Upper lobe of right lung (tissue), 1 donor: ENCODE data around the gene JPT2. TPM values are rescaled to one million over a fixed set of nuclear protein-coding genes. Genes with fewer than 3 reads are reported as not detected.

ENCODE experiments used
- ATAC-seq: fragments of 200-7000 bp; cut with Tn5 transposase; one replicate; pipeline ENCODE4 v1.9.1; 2020; ENCODE audit warnings: mild to moderate bottlenecking, moderate library complexity
- DNase-seq: peaks from one replicate; pipeline ENCODE4 v3.0.0-alpha.2; 2020
- H3K27ac ChIP-seq: fragments of 200-600 bp; one replicate; pipeline ENCODE4 v1.8.0; 2022
- H3K27me3 ChIP-seq: fragments of 200-600 bp; one replicate; pipeline ENCODE4 v1.8.0; 2022; ENCODE audit warnings: mild to moderate bottlenecking
- H3K36me3 ChIP-seq: fragments of 200-600 bp; one replicate; pipeline ENCODE4 v1.8.0; 2022
- H3K4me1 ChIP-seq: fragments of 200-600 bp; one replicate; pipeline ENCODE4 v1.8.0; 2022
- H3K4me3 ChIP-seq: fragments of 200-600 bp; one replicate; pipeline ENCODE4 v1.8.0; 2022; ENCODE audit warnings: mild to moderate bottlenecking
- H3K9me3 ChIP-seq: fragments of 200-600 bp; one replicate; pipeline ENCODE4 v1.8.0; 2022
- intact Hi-C: fragments of 100-400 bp; cut with DNase I; formaldehyde crosslinking; loops from one replicate; pipeline ENCODE4 v1.11.0; 2022
- total RNA-seq: library from RNA; stranded (reverse); fragmentation: NEBNext Ultra II Directional; extraction: Animal tissue kit (Norgen Biotek cat#: 25700); gene quantifications from one replicate; pipeline ENCODE4 v1.2.1, GENCODE V29; 2021
- TF ChIP-seq, protein P1 (sequence below): fragments of 200-600 bp; IDR thresholded peaks from one replicate; pipeline ENCODE4 v1.8.0; 2022; ENCODE audit warnings: antibody characterized with exemption
- donor health status: DM: no; HTN: yes; CAD: no; lungs with severe emphysema.

JPT2 gene
- total RNA-seq, 1 donor from 2014 or later, result 44.8 TPM

DNA sequence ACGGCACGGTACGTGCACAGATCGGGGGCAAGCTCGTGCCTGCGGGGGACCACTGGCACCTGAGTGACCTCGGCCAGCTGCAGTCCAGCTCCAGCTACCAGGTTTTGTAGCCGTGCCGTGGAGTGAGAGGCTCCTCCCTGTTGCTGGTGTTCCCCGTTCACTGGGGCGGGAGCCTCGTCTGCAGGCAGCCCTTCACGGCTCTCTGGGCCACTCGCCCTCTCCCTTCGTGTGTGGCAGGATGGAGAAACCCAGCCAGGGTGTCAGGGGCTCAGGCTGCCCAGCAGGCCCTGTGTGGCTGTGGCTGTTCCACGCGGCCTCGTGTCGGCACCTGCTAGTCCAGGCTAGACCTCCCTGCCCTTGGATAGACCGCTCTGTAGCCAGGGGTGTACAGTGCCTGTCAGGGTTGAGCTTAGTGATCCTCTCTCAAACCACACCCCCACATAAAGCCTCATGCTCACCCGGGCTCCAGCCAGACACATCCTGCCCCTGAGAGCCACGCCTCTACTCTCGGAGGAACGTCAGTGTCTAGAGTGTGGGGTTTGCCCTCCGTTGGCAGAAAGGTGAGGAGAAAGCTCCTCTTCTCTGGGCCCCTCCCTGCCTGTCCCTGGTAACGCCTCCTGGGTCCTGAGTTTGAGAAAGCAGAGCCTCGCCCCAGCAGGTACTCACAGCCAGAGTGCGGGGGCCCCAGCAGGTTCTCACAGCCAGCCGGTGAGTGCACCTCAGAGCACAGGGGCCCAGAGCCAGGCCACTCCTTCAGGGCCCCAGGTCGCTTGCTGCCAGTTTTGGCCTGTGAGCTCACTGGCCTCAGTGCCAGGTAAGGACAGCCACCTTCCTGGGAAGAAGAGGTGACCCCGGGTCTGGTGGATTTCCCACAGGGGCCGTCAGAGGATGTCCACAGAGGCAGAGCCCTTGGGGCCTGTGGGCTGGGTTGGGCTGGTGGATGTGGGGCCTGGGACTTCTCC lies 65.6 kb downstream of the JPT2 start:
- Histone ChIP-seq H3K9me3 (no peaks in the 10 kb centered on the region), H3K27me3 (no peaks in the 10 kb centered on the region), H3K4me1 (no peaks in the 10 kb centered on the region), H3K4me3 (no peak overlapping the region), H3K36me3 (peaks cover 53% of the 10 kb centered on the region), H3K27ac (no peak overlapping the region)
- no peak for ATAC-seq
- DNase-seq, result no peak
- TF ChIP-seq, protein P1, sequence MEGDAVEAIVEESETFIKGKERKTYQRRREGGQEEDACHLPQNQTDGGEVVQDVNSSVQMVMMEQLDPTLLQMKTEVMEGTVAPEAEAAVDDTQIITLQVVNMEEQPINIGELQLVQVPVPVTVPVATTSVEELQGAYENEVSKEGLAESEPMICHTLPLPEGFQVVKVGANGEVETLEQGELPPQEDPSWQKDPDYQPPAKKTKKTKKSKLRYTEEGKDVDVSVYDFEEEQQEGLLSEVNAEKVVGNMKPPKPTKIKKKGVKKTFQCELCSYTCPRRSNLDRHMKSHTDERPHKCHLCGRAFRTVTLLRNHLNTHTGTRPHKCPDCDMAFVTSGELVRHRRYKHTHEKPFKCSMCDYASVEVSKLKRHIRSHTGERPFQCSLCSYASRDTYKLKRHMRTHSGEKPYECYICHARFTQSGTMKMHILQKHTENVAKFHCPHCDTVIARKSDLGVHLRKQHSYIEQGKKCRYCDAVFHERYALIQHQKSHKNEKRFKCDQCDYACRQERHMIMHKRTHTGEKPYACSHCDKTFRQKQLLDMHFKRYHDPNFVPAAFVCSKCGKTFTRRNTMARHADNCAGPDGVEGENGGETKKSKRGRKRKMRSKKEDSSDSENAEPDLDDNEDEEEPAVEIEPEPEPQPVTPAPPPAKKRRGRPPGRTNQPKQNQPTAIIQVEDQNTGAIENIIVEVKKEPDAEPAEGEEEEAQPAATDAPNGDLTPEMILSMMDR, result no peak
- intact Hi-C loops, result no loop called here

GRCh38 chr16:1744338-1744840 lies 66.3 kb downstream of the JPT2 start:
- ATAC-seq (no peak), DNase-seq (no peak)
- no peaks in the 10 kb centered on the region for H3K27me3 ChIP-seq
- H3K27ac ChIP-seq, result no peak overlapping the region
- H3K9me3 ChIP-seq, result no peaks in the 10 kb centered on the region
- TF ChIP-seq, protein P1, result no peak
- peaks cover 60% of the 10 kb centered on the region for H3K36me3 ChIP-seq
- H3K4me3 ChIP-seq, result no peak overlapping the region
- intact Hi-C loops, result no loop called here
- H3K4me1 ChIP-seq, result no peaks in the 10 kb centered on the region

GRCh38 chr16:1745181-1745899 lies 67.3 kb downstream of the JPT2 start:
- DNase-seq (no peak), ATAC-seq (no peak)
- H3K27me3 ChIP-seq, result no peaks in the 10 kb centered on the region
- TF ChIP-seq, protein P1, result no peak
- H3K4me1 ChIP-seq, result no peaks in the 10 kb centered on the region
- no peak overlapping the region for H3K27ac ChIP-seq
- H3K4me3 ChIP-seq, result no peak overlapping the region
- H3K36me3 ChIP-seq, result peaks cover 63% of the 10 kb centered on the region
- H3K9me3 ChIP-seq, result no peaks in the 10 kb centered on the region
- intact Hi-C loops, result no loop called here

DNA sequence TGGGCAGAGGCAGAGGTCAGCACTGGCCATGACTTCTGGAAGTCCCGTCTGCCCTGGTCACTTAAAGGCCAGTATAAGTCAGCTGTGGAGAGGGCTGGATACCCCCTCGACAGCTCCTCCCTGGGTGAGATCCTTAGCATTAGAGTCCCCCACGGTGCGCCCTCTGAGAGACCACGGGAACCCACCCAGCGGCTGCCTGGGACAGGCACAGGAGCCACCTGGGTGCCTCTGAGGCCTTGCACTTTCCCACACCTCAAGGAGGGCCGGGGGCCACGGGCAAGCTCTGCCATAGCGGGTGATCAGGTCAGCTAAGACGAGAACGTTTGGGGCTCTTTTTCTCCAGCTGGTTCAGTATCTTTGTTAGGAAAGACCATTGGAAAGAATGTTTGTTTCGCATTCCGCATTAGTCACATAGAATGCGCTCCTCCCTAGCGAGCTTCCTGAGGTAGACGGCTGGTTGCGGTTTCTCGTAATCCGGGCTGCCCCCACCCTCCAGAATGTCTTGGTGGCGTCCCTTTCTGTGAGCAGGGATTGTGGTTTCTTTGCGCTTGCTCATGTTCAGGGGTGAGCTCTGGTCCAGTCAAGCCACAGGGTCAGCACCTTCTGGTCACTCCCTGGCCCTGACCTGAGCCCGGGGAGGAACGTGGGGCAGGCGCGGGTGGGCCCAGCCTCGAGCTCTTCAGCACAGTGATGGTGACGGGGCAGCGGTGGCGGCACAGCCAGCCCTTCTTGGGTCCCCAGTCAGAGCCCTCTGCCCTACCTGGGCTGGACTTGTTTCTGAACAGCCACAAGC lies 68.0 kb downstream of the JPT2 start:
- H3K27ac ChIP-seq, result no peak overlapping the region
- H3K4me3 ChIP-seq, result no peak overlapping the region
- no peaks in the 10 kb centered on the region for H3K9me3 ChIP-seq
- no peaks in the 10 kb centered on the region for H3K4me1 ChIP-seq
- ATAC-seq (no peak), DNase-seq (no peak)
- TF ChIP-seq, protein P1, result no peak
- intact Hi-C loops, result no loop called here
- peaks cover 64% of the 10 kb centered on the region for H3K36me3 ChIP-seq
- no peaks in the 10 kb centered on the region for H3K27me3 ChIP-seq

DNA sequence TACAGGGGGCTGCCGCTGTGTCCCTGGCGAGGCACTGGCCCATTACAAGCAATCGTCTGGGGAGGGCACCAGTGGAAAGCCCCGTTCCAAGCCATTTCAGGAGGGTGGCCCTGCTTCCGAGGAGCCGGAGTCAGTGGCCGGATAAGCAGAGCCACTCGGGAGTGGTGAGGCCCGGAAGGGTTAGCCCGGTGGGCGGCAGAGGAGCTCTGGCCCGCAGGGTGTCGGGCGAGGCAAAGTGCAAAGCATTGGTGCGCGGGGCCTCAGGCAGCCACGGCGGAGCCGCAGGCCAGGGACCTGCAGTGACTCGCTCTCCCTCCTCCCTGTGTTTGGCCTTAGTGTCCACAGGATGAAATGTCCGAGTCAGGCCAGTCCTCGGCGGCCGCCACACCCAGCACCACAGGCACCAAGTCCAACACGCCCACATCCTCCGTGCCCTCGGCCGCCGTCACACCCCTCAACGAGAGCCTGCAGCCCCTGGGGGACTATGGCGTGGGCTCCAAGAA lies 68.7 kb downstream of the JPT2 start:
- H3K27ac ChIP-seq, result no peak overlapping the region
- no peaks in the 10 kb centered on the region for H3K4me1 ChIP-seq
- H3K4me3 ChIP-seq, result no peak overlapping the region
- no peak for DNase-seq
- no peak for ATAC-seq
- H3K36me3 ChIP-seq, result peaks cover 71% of the 10 kb centered on the region
- no peaks in the 10 kb centered on the region for H3K9me3 ChIP-seq
- TF ChIP-seq, protein P1, result no peak
- H3K27me3 ChIP-seq, result no peaks in the 10 kb centered on the region
- intact Hi-C loops, result no loop called here
